ENCODE data around the gene CYGB. TPM values are rescaled to one million over a fixed set of nuclear protein-coding genes. Genes with fewer than 3 reads are reported as not detected.
"Not testable (repeated sequence)": the region's sequence is repeated elsewhere in the genome, so short reads cannot be mapped to it uniquely, and the experiment has no call there.

CYGB gene
- total RNA-seq, 4 donors from 2014 or later: 12.6 to 23.2 (median 18.8) TPM

GRCh38 chr17:76519048-76519966, 18.2 kb downstream of the CYGB start:
- peaks cover 0 to 25% (median 5%) of the 10 kb centered on the region in 3 donors for H3K4me1 ChIP-seq
- TF ChIP-seq POLR2A (IDR thresholded peaks at IDR 0.05) (no peak), POLR2AphosphoS5 (IDR thresholded peaks at IDR 0.05) (no peak)
- TF ChIP-seq, protein P1, sequence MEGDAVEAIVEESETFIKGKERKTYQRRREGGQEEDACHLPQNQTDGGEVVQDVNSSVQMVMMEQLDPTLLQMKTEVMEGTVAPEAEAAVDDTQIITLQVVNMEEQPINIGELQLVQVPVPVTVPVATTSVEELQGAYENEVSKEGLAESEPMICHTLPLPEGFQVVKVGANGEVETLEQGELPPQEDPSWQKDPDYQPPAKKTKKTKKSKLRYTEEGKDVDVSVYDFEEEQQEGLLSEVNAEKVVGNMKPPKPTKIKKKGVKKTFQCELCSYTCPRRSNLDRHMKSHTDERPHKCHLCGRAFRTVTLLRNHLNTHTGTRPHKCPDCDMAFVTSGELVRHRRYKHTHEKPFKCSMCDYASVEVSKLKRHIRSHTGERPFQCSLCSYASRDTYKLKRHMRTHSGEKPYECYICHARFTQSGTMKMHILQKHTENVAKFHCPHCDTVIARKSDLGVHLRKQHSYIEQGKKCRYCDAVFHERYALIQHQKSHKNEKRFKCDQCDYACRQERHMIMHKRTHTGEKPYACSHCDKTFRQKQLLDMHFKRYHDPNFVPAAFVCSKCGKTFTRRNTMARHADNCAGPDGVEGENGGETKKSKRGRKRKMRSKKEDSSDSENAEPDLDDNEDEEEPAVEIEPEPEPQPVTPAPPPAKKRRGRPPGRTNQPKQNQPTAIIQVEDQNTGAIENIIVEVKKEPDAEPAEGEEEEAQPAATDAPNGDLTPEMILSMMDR (IDR thresholded peaks at IDR 0.05): no peak
- H3K27ac ChIP-seq: no peak overlapping the region
- no peak overlapping the region for H3K4me3 ChIP-seq
- H3K27me3 ChIP-seq: peaks cover 29% of the 10 kb centered on the region
- WGBS, 2 donors (ENCODE audit: low coverage in 1 of 2): 64 to 81% methylated on average over 6 to 13 of the region's 15 CpGs
- no peaks in the 10 kb centered on the region for H3K36me3 ChIP-seq
- no peak for ATAC-seq
- no peaks in the 10 kb centered on the region for H3K9me3 ChIP-seq

DNA sequence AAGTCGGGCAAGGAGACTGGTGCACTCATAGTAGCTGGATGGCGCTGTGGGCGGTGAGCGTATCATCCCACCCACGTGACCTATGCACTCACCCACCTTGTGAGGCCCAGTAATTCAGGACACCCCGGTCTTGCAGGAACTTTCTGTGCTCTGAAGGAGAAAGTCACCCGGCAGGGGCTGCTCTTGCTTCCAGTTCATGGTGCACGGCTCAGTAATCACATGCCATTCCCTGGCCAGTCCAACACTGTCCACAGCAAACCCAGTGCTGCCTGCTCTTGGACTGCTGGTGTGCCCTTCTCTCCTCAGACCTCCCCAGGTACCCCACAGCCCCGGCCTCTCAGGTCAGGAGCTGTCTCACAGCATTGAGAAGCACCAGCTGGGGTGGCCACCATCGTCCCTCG, 19.9 kb downstream of the CYGB start:
- no CpG with 5 or more reads among the region's 11 CpGs for WGBS, 2 donors (ENCODE audit: low coverage in 1 of 2)
- ATAC-seq: no peak
- Histone ChIP-seq H3K9me3 (no peaks in the 10 kb centered on the region), H3K4me3 (no peak overlapping the region), H3K4me1 (peaks cover 0 to 16% (median 0%) of the 10 kb centered on the region in 3 donors), H3K36me3 (no peaks in the 10 kb centered on the region), H3K27me3 (peaks cover 29% of the 10 kb centered on the region), H3K27ac (no peak overlapping the region)
- TF ChIP-seq POLR2AphosphoS5 (IDR thresholded peaks at IDR 0.05): no peak

- H3K27me3 ChIP-seq: peaks cover 12% of the 10 kb centered on the region
- H3K4me1 ChIP-seq: peaks cover 0 to 25% (median 0%) of the 10 kb centered on the region in 3 donors
- peak overlapping the region in 1 of 2 donors; percentile 30 for H3K4me3 ChIP-seq
- H3K9me3 ChIP-seq: no peaks in the 10 kb centered on the region
- TF ChIP-seq EP300 (IDR thresholded peaks at IDR 0.05) (no peak), POLR2AphosphoS5 (IDR thresholded peaks at IDR 0.05) (peak; percentile 33)
- TF ChIP-seq, protein P1 (IDR thresholded peaks at IDR 0.05): no peak
- peak; percentile 88 for ATAC-seq
- 28 to 48% methylated on average over 10 to 21 of the region's 22 CpGs for WGBS, 2 donors (ENCODE audit: low coverage in 1 of 2)
- H3K27ac ChIP-seq: peak overlapping the region in 3 of 4 donors; percentile 58 to 73 (median 72)
- H3K36me3 ChIP-seq: no peaks in the 10 kb centered on the region
Observed at GRCh38 chr17:76515274-76515949, 22.1 kb downstream of the CYGB start.

DNA sequence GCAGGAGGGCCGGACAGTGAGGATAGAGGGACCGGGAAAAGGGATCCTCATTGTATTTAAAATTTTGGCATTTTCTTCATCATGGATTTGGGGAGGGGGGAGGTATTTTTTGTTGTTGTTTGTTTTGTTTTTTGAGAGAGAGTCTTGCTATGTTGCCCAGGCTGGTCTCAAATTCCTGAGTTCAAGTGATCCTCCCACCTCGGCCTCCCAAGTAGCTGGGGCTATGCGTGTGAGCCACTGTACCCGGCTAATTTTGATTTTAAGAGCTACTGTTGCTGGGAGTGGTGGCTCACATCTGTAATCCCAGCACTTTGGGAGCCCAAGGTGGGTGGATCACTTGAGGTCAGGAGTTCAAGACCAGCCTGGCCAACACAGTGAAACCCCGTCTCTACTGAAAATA, 23.2 kb downstream of the CYGB start:
- not testable (repeated sequence) for H3K27ac ChIP-seq, ATAC-seq, H3K36me3 ChIP-seq, H3K27me3 ChIP-seq, H3K4me3 ChIP-seq, H3K9me3 ChIP-seq
- peaks cover 0 to 25% (median 0%) of the 10 kb centered on the region in 3 donors for H3K4me1 ChIP-seq
- 60% methylated on average over 1 of the region's 6 CpGs; no CpG with 5 or more reads in 1 of the 2 donors for WGBS, 2 donors (ENCODE audit: low coverage in 1 of 2)

DNA sequence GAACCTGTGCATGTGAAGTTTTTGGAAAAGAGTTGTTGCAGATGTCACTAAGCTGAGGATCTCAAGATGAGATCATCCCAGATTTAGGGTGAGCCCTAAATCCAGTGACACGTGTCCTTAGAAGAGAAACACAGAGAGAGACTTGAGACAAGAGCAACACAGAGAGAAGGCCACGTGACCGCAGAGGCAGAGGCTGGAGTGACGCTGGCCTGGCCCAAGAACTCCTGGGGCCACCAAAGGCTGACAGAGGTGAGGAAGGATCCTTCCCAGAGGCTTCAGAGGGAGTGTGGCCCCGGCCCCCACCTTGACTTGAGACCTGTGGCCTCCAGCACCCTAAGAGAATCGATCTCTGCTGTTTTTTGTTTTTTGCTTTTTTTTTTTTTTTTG, 24.2 kb downstream of the CYGB start:
- Histone ChIP-seq H3K4me3 (no peak overlapping the region), H3K9me3 (no peaks in the 10 kb centered on the region), H3K36me3 (no peaks in the 10 kb centered on the region), H3K27ac (no peak overlapping the region), H3K27me3 (peaks cover 8% of the 10 kb centered on the region), H3K4me1 (peaks cover 0 to 25% (median 0%) of the 10 kb centered on the region in 3 donors)
- 72 to 80% methylated on average over 2 to 6 of the region's 6 CpGs for WGBS, 2 donors (ENCODE audit: low coverage in 1 of 2)
- ATAC-seq: no peak
- TF ChIP-seq POLR2AphosphoS5 (IDR thresholded peaks at IDR 0.05) (no peak), POLR2A (IDR thresholded peaks at IDR 0.05) (no peak)
- TF ChIP-seq, protein P1 (IDR thresholded peaks at IDR 0.05): no peak

All from gastroesophageal sphincter (tissue), 4 donors.